Breast epithelium (tissue), 4 donors: Measurements from ENCODE around the gene PAPOLG. TPM values are rescaled to one million over a fixed set of nuclear protein-coding genes. Genes with fewer than 3 reads are reported as not detected.

Source experiments
- DNase-seq, 2 donors: peaks; one replicate each; pipeline ENCODE4 v3.0.0-alpha.2; 2019; ENCODE audit warnings: low spot score in 2 of 2
- H3K27ac ChIP-seq, 2 donors: fragments of 200-600 bp; sonication (generic) in 1 of 2; one replicate each; pipeline ENCODE4 v1.5.1; 2016 to 2019; ENCODE audit warnings: mild to moderate bottlenecking in 1 of 2
- H3K27me3 ChIP-seq, 2 donors: fragments of 200-600 bp; sonication (generic) in 1 of 2; one replicate each; pipeline versions ENCODE4 v1.5.1 to v1.6.0; 2017 to 2019; ENCODE audit warnings: control low read depth in 1 of 2, mild to moderate bottlenecking in 1 of 2
- H3K36me3 ChIP-seq: fragments of 200-600 bp; one replicate; pipeline ENCODE4 v1.5.1; 2019
- H3K4me1 ChIP-seq, 2 donors: fragments of 200-600 bp; sonication (generic); one replicate each; pipeline ENCODE4 v1.5.1; 2016 to 2019; ENCODE audit warnings: control low read depth in 1 of 2
- H3K4me3 ChIP-seq, 3 donors: fragments of 200-600 bp; sonication (generic); 1 replicate in 2 of 3; 2 replicates in 1 of 3; pipeline ENCODE4 v1.5.1; 2016 to 2019; ENCODE audit warnings: mild to moderate bottlenecking in 3 of 3, moderate library complexity in 2 of 3
- H3K9me3 ChIP-seq, 2 donors: fragments of 200-600 bp; sonication (generic) in 1 of 2; one replicate each; pipeline ENCODE4 v1.5.1; 2016 to 2019; ENCODE audit warnings: control low read depth in 1 of 2
- POLR2A ChIP-seq: fragments of 450-650 bp; IDR thresholded peaks from one replicate; pipeline ENCODE4 v1.6.1; 2016; ENCODE audit warnings: antibody characterized with exemption, mild to moderate bottlenecking, moderate library complexity
- POLR2AphosphoS5 ChIP-seq, 3 donors: sonication (generic); formaldehyde crosslinking; IDR thresholded peaks; one replicate each; pipeline ENCODE4 v1.6.1; 2017; ENCODE audit warnings: antibody characterized with exemption in 3 of 3
- intact Hi-C: fragments of 100-400 bp; cut with DNase I; formaldehyde crosslinking; loops from one replicate; pipeline ENCODE4 v1.15.1; 2023; ENCODE audit warnings: low total_unique reads
- total RNA-seq, 3 donors: library from RNA; depleted of rRNA; stranded (reverse); fragments of >200 nt; gene quantifications; one replicate each; pipeline ENCODE4 v1.1.0, GENCODE V29; 2016
- TF ChIP-seq, protein P1 (sequence below), 3 donors: fragments of 450-650 bp; IDR thresholded peaks; one replicate each; pipeline ENCODE4 v1.5.1; 2016 to 2017; ENCODE audit warnings: antibody characterized with exemption in 3 of 3, mild to moderate bottlenecking in 3 of 3, moderate library complexity in 3 of 3

PAPOLG gene
- total RNA-seq, 3 donors from 2014 or later: 14.9 to 26.6 (median 17.0) TPM

DNA sequence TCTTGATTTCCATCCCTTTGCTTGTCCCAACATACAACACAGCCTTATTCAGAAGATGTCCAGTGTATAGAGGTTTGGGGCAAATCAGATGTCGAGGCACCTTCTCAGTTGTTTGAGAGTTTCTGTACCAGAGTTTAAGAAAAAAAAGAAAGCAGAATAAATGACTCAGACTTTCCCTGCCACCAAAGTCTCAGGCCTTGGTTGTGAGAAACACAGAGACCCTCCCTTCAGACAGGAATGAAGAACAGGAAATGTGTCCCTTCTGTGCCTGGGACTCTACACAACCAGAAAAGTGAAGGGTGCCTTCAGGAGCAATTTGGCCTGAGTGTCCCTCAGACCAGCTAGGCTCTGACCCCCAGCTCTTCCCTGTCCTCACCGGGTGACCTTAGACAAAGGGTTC is 88.0 kb downstream of the PAPOLG start:
- Histone ChIP-seq H3K27ac (no peak overlapping the region), H3K4me3 (no peak overlapping the region), H3K9me3 (no peaks in the 10 kb centered on the region), H3K36me3 (no peaks in the 10 kb centered on the region), H3K27me3 (no peaks in the 10 kb centered on the region), H3K4me1 (no peaks in the 10 kb centered on the region)
- intact Hi-C loops: no loop called here
- no peak for DNase-seq
- TF ChIP-seq, protein P1, sequence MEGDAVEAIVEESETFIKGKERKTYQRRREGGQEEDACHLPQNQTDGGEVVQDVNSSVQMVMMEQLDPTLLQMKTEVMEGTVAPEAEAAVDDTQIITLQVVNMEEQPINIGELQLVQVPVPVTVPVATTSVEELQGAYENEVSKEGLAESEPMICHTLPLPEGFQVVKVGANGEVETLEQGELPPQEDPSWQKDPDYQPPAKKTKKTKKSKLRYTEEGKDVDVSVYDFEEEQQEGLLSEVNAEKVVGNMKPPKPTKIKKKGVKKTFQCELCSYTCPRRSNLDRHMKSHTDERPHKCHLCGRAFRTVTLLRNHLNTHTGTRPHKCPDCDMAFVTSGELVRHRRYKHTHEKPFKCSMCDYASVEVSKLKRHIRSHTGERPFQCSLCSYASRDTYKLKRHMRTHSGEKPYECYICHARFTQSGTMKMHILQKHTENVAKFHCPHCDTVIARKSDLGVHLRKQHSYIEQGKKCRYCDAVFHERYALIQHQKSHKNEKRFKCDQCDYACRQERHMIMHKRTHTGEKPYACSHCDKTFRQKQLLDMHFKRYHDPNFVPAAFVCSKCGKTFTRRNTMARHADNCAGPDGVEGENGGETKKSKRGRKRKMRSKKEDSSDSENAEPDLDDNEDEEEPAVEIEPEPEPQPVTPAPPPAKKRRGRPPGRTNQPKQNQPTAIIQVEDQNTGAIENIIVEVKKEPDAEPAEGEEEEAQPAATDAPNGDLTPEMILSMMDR (IDR thresholded peaks at IDR 0.05): no peak
- TF ChIP-seq POLR2A (no peak), POLR2AphosphoS5 (IDR thresholded peaks at IDR 0.05) (no peak)

DNA sequence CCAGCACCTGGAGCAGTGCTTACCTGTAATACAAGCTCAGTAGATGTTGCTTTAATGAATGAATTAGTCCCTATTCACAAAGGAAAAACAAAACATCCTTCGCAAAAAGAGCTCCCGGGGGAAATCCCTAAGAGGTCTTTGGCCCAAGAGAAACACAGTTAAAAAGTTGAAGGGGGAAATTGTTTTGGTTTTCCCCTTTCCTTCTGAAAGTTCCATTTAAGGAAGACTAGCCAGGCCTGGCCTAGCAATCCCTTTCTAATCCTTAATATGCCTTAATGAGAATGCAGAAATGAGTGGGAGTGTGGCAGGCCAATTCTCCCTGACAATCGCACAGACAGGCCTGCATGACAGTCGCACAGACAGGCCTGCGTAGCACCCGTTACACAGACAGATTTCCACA is 91.8 kb downstream of the PAPOLG start:
- H3K27me3 ChIP-seq: no peaks in the 10 kb centered on the region
- intact Hi-C loops: no loop called here
- DNase-seq: no peak
- no peaks in the 10 kb centered on the region for H3K36me3 ChIP-seq
- no peaks in the 10 kb centered on the region for H3K4me1 ChIP-seq
- no peak overlapping the region for H3K4me3 ChIP-seq
- H3K9me3 ChIP-seq: no peaks in the 10 kb centered on the region
- no peak overlapping the region for H3K27ac ChIP-seq
- TF ChIP-seq POLR2AphosphoS5 (IDR thresholded peaks at IDR 0.05) (no peak), POLR2A (no peak)
- TF ChIP-seq, protein P1 (IDR thresholded peaks at IDR 0.05): no peak

Other genes starting within 250 kb of the PAPOLG start
- gene BCL11A, start 202.6 kb upstream of the PAPOLG start, total RNA-seq: 10 to 100 TPM in 1 of 3 donors, 1 to 10 TPM in 1, under 1 TPM in 1; 0.64 to 13.5 (median 6.2) TPM
- gene REL, start 125.3 kb downstream of the PAPOLG start, total RNA-seq: 10 to 100 TPM; 17.0 to 49.0 (median 21.1) TPM